Osteocyte (in vitro differentiated cells): ENCODE measurements around the gene CARD10. TPM values are rescaled to one million over a fixed set of nuclear protein-coding genes. Genes with fewer than 3 reads are reported as not detected.
"Not testable (repeated sequence)": the region's sequence is repeated elsewhere in the genome, so short reads cannot be mapped to it uniquely, and the experiment has no call there.

Experiments used
- DNase-seq: peaks from one replicate; pipeline ENCODE4 v3.0.0; 2021; ENCODE audit warnings: mixed read lengths; ENCODE audit not compliant: unreplicated experiment; ENCODE audit errors: extremely low spot score
- H3K27ac Mint-ChIP-seq: one replicate; pipeline ENCODE4 v1.8.0; 2021; ENCODE audit warnings: mild to moderate bottlenecking, mixed read lengths; ENCODE audit not compliant: unreplicated experiment
- H3K27me3 Mint-ChIP-seq: one replicate; pipeline ENCODE4 v1.8.0; 2021; ENCODE audit warnings: mixed read lengths; ENCODE audit not compliant: unreplicated experiment
- H3K36me3 Mint-ChIP-seq: one replicate; pipeline ENCODE4 v1.8.0; 2021; ENCODE audit warnings: mixed read lengths; ENCODE audit not compliant: unreplicated experiment
- H3K4me1 Mint-ChIP-seq: one replicate; pipeline ENCODE4 v1.8.0; 2021; ENCODE audit warnings: mixed read lengths; ENCODE audit not compliant: unreplicated experiment
- H3K4me3 Mint-ChIP-seq: one replicate; pipeline ENCODE4 v1.8.0; 2021; ENCODE audit warnings: mild to moderate bottlenecking, moderate library complexity, mixed read lengths; ENCODE audit not compliant: unreplicated experiment
- H3K9me3 Mint-ChIP-seq: one replicate; pipeline ENCODE4 v1.8.0; 2021; ENCODE audit warnings: mixed read lengths; ENCODE audit not compliant: unreplicated experiment
- total RNA-seq: library from RNA; stranded (reverse); gene quantifications from 2 replicates; pipeline ENCODE4 v1.2.1, GENCODE V29; 2021
- TF ChIP-seq, protein P1 (sequence below): fragments of 200-600 bp; sonication (generic); IDR thresholded peaks from 2 replicates; pipeline ENCODE4 v1.5.0; 2021; ENCODE audit warnings: antibody characterized with exemption, mild to moderate bottlenecking, moderate library complexity

The CARD10 gene
- total RNA-seq, 1 donor from 2014 or later = 31.5 TPM

DNA sequence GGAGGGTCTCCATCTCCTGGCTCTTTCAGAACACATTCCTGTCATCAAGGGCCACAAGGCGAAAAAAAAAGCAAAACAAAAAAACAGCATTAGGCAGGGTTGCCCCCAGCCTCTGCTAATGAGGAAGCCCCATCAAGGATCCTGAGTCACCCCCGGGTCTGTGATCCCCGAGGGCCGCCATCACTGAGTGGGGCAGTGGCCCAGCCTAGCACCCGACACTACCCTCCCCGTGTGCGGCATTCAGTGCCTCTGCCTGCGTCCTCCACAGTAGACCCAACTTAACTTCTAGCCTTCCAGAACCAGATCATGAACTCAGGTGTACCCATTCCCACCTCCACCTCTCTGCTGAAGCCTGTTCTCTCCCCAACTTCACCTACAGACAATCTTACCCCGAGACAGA lies 34.5 kb upstream of the CARD10 start:
- peak overlapping the region; percentile 43 for H3K27ac Mint-ChIP-seq
- H3K4me3 Mint-ChIP-seq = no peak overlapping the region
- H3K9me3 Mint-ChIP-seq = no peaks in the 10 kb centered on the region
- DNase-seq = no peak
- TF ChIP-seq, protein P1, sequence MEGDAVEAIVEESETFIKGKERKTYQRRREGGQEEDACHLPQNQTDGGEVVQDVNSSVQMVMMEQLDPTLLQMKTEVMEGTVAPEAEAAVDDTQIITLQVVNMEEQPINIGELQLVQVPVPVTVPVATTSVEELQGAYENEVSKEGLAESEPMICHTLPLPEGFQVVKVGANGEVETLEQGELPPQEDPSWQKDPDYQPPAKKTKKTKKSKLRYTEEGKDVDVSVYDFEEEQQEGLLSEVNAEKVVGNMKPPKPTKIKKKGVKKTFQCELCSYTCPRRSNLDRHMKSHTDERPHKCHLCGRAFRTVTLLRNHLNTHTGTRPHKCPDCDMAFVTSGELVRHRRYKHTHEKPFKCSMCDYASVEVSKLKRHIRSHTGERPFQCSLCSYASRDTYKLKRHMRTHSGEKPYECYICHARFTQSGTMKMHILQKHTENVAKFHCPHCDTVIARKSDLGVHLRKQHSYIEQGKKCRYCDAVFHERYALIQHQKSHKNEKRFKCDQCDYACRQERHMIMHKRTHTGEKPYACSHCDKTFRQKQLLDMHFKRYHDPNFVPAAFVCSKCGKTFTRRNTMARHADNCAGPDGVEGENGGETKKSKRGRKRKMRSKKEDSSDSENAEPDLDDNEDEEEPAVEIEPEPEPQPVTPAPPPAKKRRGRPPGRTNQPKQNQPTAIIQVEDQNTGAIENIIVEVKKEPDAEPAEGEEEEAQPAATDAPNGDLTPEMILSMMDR = no peak
- no peaks in the 10 kb centered on the region for H3K27me3 Mint-ChIP-seq
- H3K36me3 Mint-ChIP-seq = no peaks in the 10 kb centered on the region
- peaks cover 76% of the 10 kb centered on the region for H3K4me1 Mint-ChIP-seq

DNA sequence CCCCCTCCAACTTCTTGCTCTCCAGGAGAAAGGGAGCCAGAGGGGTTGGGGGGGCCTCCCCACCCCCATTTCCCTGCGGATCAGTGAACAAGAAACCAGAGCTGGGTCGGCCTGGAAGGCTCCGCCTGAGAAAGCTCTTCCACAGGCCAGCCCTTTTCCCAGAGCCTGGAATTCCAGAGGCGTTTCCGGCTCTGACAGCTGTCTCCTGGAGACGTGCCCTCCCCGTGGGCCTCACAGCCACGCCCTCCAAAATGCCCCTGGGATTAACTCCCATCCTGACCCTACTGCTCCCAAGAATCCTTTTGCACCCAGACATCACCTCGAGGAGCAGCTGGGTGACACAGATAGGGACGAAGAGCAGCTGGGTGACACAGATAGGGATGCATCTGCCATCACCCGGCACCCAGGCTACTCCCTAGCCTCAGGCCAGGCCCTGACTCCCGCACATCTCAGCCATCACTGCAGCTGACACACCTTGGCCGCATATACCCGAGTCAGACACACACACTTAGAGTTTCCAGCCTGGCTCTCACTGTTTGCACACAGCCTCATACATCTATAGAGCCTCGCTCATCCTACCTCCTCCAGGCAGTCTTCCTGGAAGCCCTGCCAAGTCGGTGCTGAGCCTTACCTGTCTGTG lies 33.4 kb upstream of the CARD10 start:
- no peaks in the 10 kb centered on the region for H3K36me3 Mint-ChIP-seq
- no peaks in the 10 kb centered on the region for H3K27me3 Mint-ChIP-seq
- peaks cover 80% of the 10 kb centered on the region for H3K4me1 Mint-ChIP-seq
- peak overlapping the region; percentile 54 for H3K4me3 Mint-ChIP-seq
- H3K27ac Mint-ChIP-seq = peak overlapping the region; percentile 92
- TF ChIP-seq, protein P1 = no peak
- no peak for DNase-seq
- H3K9me3 Mint-ChIP-seq = no peaks in the 10 kb centered on the region

DNA sequence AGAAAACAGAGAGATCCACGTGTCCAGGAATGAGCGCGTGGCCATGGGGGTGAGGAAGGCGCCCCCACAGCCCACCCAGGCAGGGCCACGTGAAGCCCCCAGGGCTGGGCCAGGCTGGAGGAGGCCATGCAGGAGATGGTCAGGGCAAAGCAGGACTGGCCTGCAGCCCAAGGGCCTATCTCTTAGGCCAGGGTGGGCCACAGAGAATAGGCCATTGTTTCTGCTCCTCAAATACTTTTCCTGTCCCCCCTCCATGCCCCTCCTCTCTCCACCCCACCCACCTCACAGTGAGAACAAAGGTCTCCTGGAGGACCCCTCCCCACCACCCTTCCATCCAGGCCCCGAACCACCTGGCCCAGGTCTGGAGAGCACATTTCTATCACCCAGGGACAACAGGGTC lies 32.8 kb upstream of the CARD10 start:
- Mint-ChIP-seq H3K36me3 (no peaks in the 10 kb centered on the region), H3K4me3 (no peak overlapping the region), H3K4me1 (peaks cover 79% of the 10 kb centered on the region), H3K27me3 (no peaks in the 10 kb centered on the region), H3K27ac (peak overlapping the region; percentile 99), H3K9me3 (no peaks in the 10 kb centered on the region)
- no peak for DNase-seq
- TF ChIP-seq, protein P1 = no peak

DNA sequence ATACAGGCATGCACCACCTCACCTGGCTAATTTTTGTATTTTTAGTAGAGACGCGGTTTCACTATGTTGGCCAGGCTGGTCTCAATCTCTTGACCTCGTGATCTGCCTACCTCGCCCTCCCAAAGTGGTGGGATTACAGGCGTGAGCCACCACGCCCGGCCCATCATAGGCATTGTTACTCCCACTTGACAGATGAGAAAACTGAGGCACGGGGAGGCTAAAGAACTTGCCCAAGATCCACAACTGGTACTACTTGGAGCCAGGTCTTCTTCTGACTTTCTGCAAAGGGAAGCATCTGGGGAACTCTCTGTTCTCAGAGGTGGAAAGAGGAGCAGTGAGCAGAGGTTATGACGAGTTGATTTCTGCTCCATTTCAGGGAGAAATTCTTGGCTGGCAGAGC lies 31.7 kb upstream of the CARD10 start:
- not testable (repeated sequence) for H3K36me3 Mint-ChIP-seq, H3K27me3 Mint-ChIP-seq, H3K4me3 Mint-ChIP-seq, DNase-seq, H3K9me3 Mint-ChIP-seq
- peak overlapping the region; percentile 99 for H3K27ac Mint-ChIP-seq
- H3K4me1 Mint-ChIP-seq = peaks cover 78% of the 10 kb centered on the region

DNA sequence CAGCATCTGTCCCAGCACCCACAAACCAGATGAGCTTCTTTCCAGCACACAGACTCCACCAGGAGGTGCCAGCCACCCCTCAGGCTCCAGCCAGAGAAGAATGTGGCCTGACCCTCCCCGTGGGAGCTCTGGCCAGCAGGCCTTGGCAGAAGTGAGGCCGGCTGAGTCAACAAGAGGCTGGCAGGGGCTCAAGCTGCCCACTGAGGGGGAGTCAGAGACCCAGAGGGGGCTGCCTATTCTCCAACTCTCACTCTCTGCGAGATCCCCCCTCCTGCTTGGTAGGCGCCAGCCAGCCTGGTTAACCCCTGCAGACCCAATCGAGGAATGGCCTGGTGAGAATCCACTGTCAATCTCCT lies 30.5 kb upstream of the CARD10 start:
- DNase-seq = peak; percentile 95
- TF ChIP-seq, protein P1 = peak; percentile 60
- Mint-ChIP-seq H3K27me3 (no peaks in the 10 kb centered on the region), H3K9me3 (no peaks in the 10 kb centered on the region), H3K27ac (peak overlapping the region; percentile 99), H3K4me3 (peak overlapping the region; percentile 48), H3K36me3 (no peaks in the 10 kb centered on the region), H3K4me1 (peaks cover 88% of the 10 kb centered on the region)
